Caco-2 (cell line): ENCODE results near the gene DMKN. TPM values are rescaled to one million over a fixed set of nuclear protein-coding genes. Genes with fewer than 3 reads are reported as not detected.

ENCODE experiments used
- BruUV-seq: library from RNA; stranded (reverse); fragments of 400-500 nt; replicated peaks from 2 replicates; lab custom pipeline; 2021; lab: Mats Ljungman, UMichigan
- CTCF ChIA-PET: fragments of 300-600 bp; sonication (Branson Sonifier 250); formaldehyde crosslinking; loops from one replicate; lab custom pipeline; 2022; ENCODE audit warnings: antibody characterized with exemption; lab: Charles Lee
- POLR2A ChIA-PET: fragments of 300-600 bp; sonication (Branson Sonifier 250); formaldehyde crosslinking; loops from one replicate; lab custom pipeline; 2022; ENCODE audit warnings: antibody characterized with exemption; lab: Charles Lee
- DNase-seq, 2 experiments: peaks; one replicate each; pipeline versions ENCODE4 v3.0.0 to v3.0.0-alpha.2; 2020 to 2022
- H3K27me3 ChIP-seq: replicated peaks from 2 replicates; pipeline ENCODE4 v1.6.0; 2011; ENCODE audit warnings: low read length; ENCODE audit not compliant: control insufficient read depth, insufficient read depth
- H3K36me3 ChIP-seq: 2 replicates; pipeline ENCODE4 v1.5.1; 2011; ENCODE audit warnings: low read length; ENCODE audit not compliant: control insufficient read depth, insufficient read depth
- H3K4me1 ChIP-seq: fragments of 250-450 bp; sonication (Bioruptor Pico); 2 replicates; pipeline ENCODE4 v1.5.1; 2020; ENCODE audit warnings: mild to moderate bottlenecking
- H3K4me3 ChIP-seq: 2 replicates; pipeline ENCODE4 v1.5.1; 2011; ENCODE audit warnings: low read depth, mild to moderate bottlenecking, control low read depth, low read length
- H3K9me3 ChIP-seq: fragments of 250-450 bp; sonication (Bioruptor Pico); 2 replicates; pipeline ENCODE4 v1.5.1; 2020; ENCODE audit warnings: mild to moderate bottlenecking, moderate library complexity
- H3K27ac Mint-ChIP-seq: one replicate; pipeline ENCODE4 v1.8.0; 2022; ENCODE audit warnings: mixed read lengths; ENCODE audit not compliant: unreplicated experiment
- H3K27me3 Mint-ChIP-seq: one replicate; pipeline ENCODE4 v1.8.0; 2022; ENCODE audit warnings: mixed read lengths; ENCODE audit not compliant: insufficient read depth, unreplicated experiment
- H3K36me3 Mint-ChIP-seq: one replicate; pipeline ENCODE4 v1.8.0; 2022; ENCODE audit warnings: mild to moderate bottlenecking, mixed read lengths; ENCODE audit not compliant: insufficient read depth, unreplicated experiment
- H3K4me1 Mint-ChIP-seq: one replicate; pipeline ENCODE4 v1.8.0; 2022; ENCODE audit warnings: low read depth, mixed read lengths; ENCODE audit not compliant: unreplicated experiment
- H3K4me3 Mint-ChIP-seq: one replicate; pipeline ENCODE4 v1.8.0; 2022; ENCODE audit warnings: mild to moderate bottlenecking, moderate library complexity, mixed read lengths; ENCODE audit not compliant: unreplicated experiment
- H3K9me3 Mint-ChIP-seq: one replicate; pipeline ENCODE4 v1.8.0; 2022; ENCODE audit warnings: mixed read lengths; ENCODE audit not compliant: unreplicated experiment
- intact Hi-C: fragments of 100-400 bp; cut with micrococcal nuclease; formaldehyde crosslinking; loops from one replicate; pipeline ENCODE4 v1.10.0; 2022; ENCODE audit not compliant: unreplicated experiment
- total RNA-seq: library from RNA; stranded (reverse); gene quantifications from 2 replicates; pipeline ENCODE4 v1.2.3, GENCODE V29; 2022
- TF ChIP-seq, protein P1 (sequence below), 2 experiments: fragments of 200-600 bp in 1 of 2; IDR thresholded peaks; 1 replicate in 1 of 2; 2 replicates in 1 of 2; pipeline versions ENCODE4 v1.5.1 to v1.8.0; 2011 to 2022; ENCODE audit warnings: antibody characterized with exemption in 1 of 2, control low read depth in 1 of 2, inconsistent platforms in 1 of 2, low read depth in 1 of 2, low read length in 1 of 2, mild to moderate bottlenecking in 1 of 2, moderate library complexity in 1 of 2; ENCODE audit not compliant: insufficient read depth in 1 of 2, severe bottlenecking in 1 of 2, unreplicated experiment in 1 of 2

Gene DMKN
- total RNA-seq, 1 experiment from 2014 or later = 341 TPM

DNA sequence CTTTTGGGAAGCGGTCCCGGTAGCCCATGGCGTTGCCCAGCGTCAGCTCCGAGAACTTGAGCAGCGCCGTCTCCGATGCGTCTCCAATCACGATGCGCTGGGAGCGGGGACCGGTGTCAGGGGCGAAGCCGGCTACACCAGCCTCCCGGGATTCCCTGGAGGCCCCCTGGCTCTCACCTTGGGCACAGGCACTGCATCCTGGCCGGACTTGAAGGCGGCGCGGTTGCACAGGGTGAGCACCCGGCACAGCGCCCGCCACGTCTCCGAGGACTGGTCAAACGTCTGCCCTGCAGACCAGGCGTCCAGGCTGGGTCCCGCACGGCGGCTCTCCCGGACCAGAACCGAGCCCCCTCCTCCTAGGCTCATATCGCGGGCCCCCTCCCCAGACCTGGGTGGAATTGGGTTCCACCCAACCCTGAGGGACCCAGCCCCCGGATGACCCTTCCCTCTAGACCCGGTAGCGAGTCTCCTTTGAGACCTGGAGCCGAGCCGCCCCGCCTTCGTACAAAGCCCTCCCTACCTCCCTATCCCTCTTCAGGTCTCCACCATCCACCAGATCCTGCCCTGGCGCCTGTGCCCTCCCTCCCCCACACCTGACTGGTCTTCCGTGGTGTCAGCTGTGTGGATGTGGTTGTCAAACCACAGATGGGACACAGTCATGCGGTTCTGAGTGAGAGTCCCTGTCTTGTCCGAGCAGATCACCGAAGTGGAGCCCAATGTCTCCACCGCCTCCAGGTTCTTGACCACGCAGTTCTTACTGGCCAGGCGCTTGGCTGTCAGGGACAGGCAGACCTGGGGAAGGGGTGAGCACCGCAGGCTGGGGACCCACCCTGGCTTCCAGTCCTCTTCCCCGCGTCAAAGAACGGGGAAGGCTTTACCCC lies 45.2 kb upstream of the DMKN start:
- H3K4me3 ChIP-seq = no peak overlapping the region

DNA sequence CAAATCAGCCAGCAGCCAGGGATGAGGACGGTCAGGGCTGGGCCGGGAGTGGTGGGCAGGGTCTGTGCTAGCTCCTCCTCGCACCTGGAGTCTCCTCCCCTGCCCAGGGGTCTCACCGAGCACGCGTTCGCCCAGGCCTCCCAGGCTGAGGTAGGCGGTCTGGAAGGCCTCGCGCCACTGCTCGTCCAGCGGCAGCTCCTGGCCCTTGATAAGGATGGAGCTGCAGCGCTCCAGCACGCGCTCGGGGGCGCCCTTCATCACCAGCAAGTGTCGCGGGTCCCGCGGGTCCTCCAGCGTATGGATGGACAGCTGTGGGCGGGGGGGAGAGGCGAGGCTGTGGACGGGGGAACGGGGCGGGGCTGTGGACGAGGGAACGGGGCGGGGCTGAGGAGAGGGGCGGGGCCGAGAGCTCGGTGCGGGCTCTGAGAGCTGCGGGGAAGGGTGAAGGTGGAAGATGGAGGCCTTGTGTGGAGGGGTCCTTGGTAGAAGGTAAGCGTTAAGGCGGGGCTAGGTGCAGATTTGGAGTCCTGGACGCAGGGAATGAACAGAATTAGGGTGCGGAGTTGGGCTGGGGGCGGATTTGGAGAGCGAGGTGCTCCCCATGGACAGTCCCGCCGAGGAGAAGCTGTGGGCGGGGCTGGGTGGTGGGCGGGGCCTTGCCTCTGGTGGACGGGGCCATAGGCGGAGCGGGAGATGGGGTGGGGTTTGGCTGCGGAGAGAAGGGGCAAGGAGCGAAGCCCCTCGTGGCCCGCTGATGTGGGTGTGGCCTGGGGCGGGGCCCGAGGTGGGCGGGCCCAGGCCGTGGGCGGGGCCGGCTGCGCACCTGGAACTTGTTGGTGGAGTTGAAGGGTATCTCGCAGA lies 44.3 kb upstream of the DMKN start:
- DNase-seq = peak; percentile 41 to 65
- Mint-ChIP-seq H3K36me3 (peaks cover 5% of the 10 kb centered on the region), H3K27ac (no peak overlapping the region), H3K9me3 (no peaks in the 10 kb centered on the region), H3K4me3 (peak overlapping the region; percentile 39), H3K4me1 (no peaks in the 10 kb centered on the region), H3K27me3 (peaks cover 28% of the 10 kb centered on the region)
- ChIA-PET POLR2A (no interaction called here), CTCF (interaction anchor here (0.5 to 0.6 kb wide), 2 partner anchors 40 to 413 kb away, joined by 3 to 6 read pairs; no protein-coding TSS in a partner anchor)
- TF ChIP-seq, protein P1, sequence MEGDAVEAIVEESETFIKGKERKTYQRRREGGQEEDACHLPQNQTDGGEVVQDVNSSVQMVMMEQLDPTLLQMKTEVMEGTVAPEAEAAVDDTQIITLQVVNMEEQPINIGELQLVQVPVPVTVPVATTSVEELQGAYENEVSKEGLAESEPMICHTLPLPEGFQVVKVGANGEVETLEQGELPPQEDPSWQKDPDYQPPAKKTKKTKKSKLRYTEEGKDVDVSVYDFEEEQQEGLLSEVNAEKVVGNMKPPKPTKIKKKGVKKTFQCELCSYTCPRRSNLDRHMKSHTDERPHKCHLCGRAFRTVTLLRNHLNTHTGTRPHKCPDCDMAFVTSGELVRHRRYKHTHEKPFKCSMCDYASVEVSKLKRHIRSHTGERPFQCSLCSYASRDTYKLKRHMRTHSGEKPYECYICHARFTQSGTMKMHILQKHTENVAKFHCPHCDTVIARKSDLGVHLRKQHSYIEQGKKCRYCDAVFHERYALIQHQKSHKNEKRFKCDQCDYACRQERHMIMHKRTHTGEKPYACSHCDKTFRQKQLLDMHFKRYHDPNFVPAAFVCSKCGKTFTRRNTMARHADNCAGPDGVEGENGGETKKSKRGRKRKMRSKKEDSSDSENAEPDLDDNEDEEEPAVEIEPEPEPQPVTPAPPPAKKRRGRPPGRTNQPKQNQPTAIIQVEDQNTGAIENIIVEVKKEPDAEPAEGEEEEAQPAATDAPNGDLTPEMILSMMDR (IDR thresholded peaks at IDR 0.05; ENCODE audit: insufficient read depth in 1 of 2, low read depth in 1 of 2, low read length in 1 of 2, severe bottlenecking in 1 of 2, unreplicated experiment in 1 of 2) = no peak
- Histone ChIP-seq H3K36me3 (no peaks in the 10 kb centered on the region), H3K9me3 (0 out of 2 replicates have a peak, but pooled peaks cover 3% of the 10 kb centered on the region), H3K4me1 (0 out of 2 replicates have a peak, but pooled peaks cover 5% of the 10 kb centered on the region), H3K27me3 (no peaks in the 10 kb centered on the region), H3K4me3 (no peak overlapping the region)
- intact Hi-C loops = no loop called here
- BruUV-seq = no TSS peak

More for the DNA sequence above, 45.2 kb upstream of the DMKN start:
- no peak overlapping the region for H3K27ac Mint-ChIP-seq
- TF ChIP-seq, protein P1 (IDR thresholded peaks at IDR 0.05; ENCODE audit: insufficient read depth in 1 of 2, low read depth in 1 of 2, low read length in 1 of 2, severe bottlenecking in 1 of 2, unreplicated experiment in 1 of 2) = no peak
- Histone ChIP-seq H3K4me1 (0 out of 2 replicates have a peak, but pooled peaks cover 5% of the 10 kb centered on the region), H3K27me3 (no peaks in the 10 kb centered on the region), H3K36me3 (no peaks in the 10 kb centered on the region), H3K9me3 (0 out of 2 replicates have a peak, but pooled peaks cover 3% of the 10 kb centered on the region)
- intact Hi-C loops = no loop called here
- H3K4me1 Mint-ChIP-seq = no peaks in the 10 kb centered on the region
- CTCF ChIA-PET = interaction anchor here (0.6 kb wide), 1 partner anchor 39 kb away, joined by 6 read pairs; no protein-coding TSS in a partner anchor
- H3K36me3 Mint-ChIP-seq = peaks cover 5% of the 10 kb centered on the region
- no peaks in the 10 kb centered on the region for H3K9me3 Mint-ChIP-seq
- no peak for DNase-seq
- H3K4me3 Mint-ChIP-seq = no peak overlapping the region
- POLR2A ChIA-PET = no interaction called here
- H3K27me3 Mint-ChIP-seq = peaks cover 27% of the 10 kb centered on the region
- no TSS peak for BruUV-seq
